ENCODE data around the gene ZDHHC17. TPM values are rescaled to one million over a fixed set of nuclear protein-coding genes. Genes with fewer than 3 reads are reported as not detected.
"Not testable (repeated sequence)": the region's sequence is repeated elsewhere in the genome, so short reads cannot be mapped to it uniquely, and the experiment has no call there.

The ZDHHC17 gene
- total and polyA plus RNA-seq, 4 donors, result 5.4 to 52.2 (median 35.1) TPM

- ATAC-seq (ENCODE audit: low FRiP score) (no peak), DNase-seq (no peak)
- Histone ChIP-seq H3K27ac (ENCODE audit: low read depth in 1 of 2, low read length in 2 of 2) (no peak overlapping the region), H3K9me3 (ENCODE audit: control insufficient read depth, low read length) (no peaks in the 10 kb centered on the region), H3K4me1 (ENCODE audit: control insufficient read depth in 1 of 2, insufficient read depth in 2 of 2, low read length in 2 of 2) (no peaks in the 10 kb centered on the region), H3K27me3 (ENCODE audit: control insufficient read depth in 1 of 2, insufficient read depth in 2 of 2, low read length in 1 of 2) (no peaks in the 10 kb centered on the region), H3K36me3 (ENCODE audit: control insufficient read depth in 1 of 2, insufficient read depth in 2 of 2, low read length in 1 of 2) (no peaks in the 10 kb centered on the region), H3K4me3 (ENCODE audit: low read length in 2 of 2) (no peak overlapping the region)
- intact Hi-C loops (cut with DNase I), result no loop called here
Measured at GRCh38 chr12:76726626-76727025, 37.3 kb upstream of the ZDHHC17 start.

- H3K36me3 ChIP-seq (ENCODE audit: control insufficient read depth in 1 of 2, insufficient read depth in 2 of 2, low read length in 1 of 2); intact Hi-C loops (cut with DNase I); H3K9me3 ChIP-seq (ENCODE audit: control insufficient read depth, low read length); H3K4me1 ChIP-seq (ENCODE audit: control insufficient read depth in 1 of 2, insufficient read depth in 2 of 2, low read length in 2 of 2); ATAC-seq (ENCODE audit: low FRiP score); DNase-seq; H3K4me3 ChIP-seq (ENCODE audit: low read length in 2 of 2); H3K27ac ChIP-seq (ENCODE audit: low read depth in 1 of 2, low read length in 2 of 2); H3K27me3 ChIP-seq (ENCODE audit: control insufficient read depth in 1 of 2, insufficient read depth in 2 of 2, low read length in 1 of 2): not testable (repeated sequence)
- 86 to 92% methylated on average over 3 of the region's 3 CpGs for WGBS, 2 donors
Measured at GRCh38 chr12:76732188-76732587, 31.7 kb upstream of the ZDHHC17 start.

GRCh38 chr12:76737689-76738088 is 26.2 kb upstream of the ZDHHC17 start:
- ATAC-seq (ENCODE audit: low FRiP score); H3K36me3 ChIP-seq (ENCODE audit: control insufficient read depth in 1 of 2, insufficient read depth in 2 of 2, low read length in 1 of 2); H3K4me1 ChIP-seq (ENCODE audit: control insufficient read depth in 1 of 2, insufficient read depth in 2 of 2, low read length in 2 of 2); H3K4me3 ChIP-seq (ENCODE audit: low read length in 2 of 2); H3K27ac ChIP-seq (ENCODE audit: low read depth in 1 of 2, low read length in 2 of 2); H3K27me3 ChIP-seq (ENCODE audit: control insufficient read depth in 1 of 2, insufficient read depth in 2 of 2, low read length in 1 of 2); intact Hi-C loops (cut with DNase I); DNase-seq; H3K9me3 ChIP-seq (ENCODE audit: control insufficient read depth, low read length): not testable (repeated sequence)
- WGBS, 2 donors, result 84 to 94% methylated on average over 1 to 2 of the region's 2 CpGs

- Histone ChIP-seq H3K4me3 (ENCODE audit: low read length in 2 of 2) (no peak overlapping the region), H3K9me3 (ENCODE audit: control insufficient read depth, low read length) (peaks cover 1% of the 10 kb centered on the region), H3K27ac (ENCODE audit: low read depth in 1 of 2, low read length in 2 of 2) (no peak overlapping the region), H3K27me3 (ENCODE audit: control insufficient read depth in 1 of 2, insufficient read depth in 2 of 2, low read length in 1 of 2) (peaks cover 0 to 3% of the 10 kb centered on the region in 2 donors), H3K4me1 (ENCODE audit: control insufficient read depth in 1 of 2, insufficient read depth in 2 of 2, low read length in 2 of 2) (no peaks in the 10 kb centered on the region), H3K36me3 (ENCODE audit: control insufficient read depth in 1 of 2, insufficient read depth in 2 of 2, low read length in 1 of 2) (no peaks in the 10 kb centered on the region)
- intact Hi-C loops (cut with DNase I), result no loop called here
- no peak for ATAC-seq (ENCODE audit: low FRiP score)
- no peak for DNase-seq
- WGBS, 2 donors, result 70 to 79% methylated on average over 10 of the region's 10 CpGs
Measured at GRCh38 chr12:76738824-76739579, 24.9 kb upstream of the ZDHHC17 start.

- WGBS, 2 donors, result 50 to 66% methylated on average over 4 of the region's 4 CpGs
- Histone ChIP-seq H3K36me3 (ENCODE audit: control insufficient read depth in 1 of 2, insufficient read depth in 2 of 2, low read length in 1 of 2) (no peaks in the 10 kb centered on the region), H3K4me1 (ENCODE audit: control insufficient read depth in 1 of 2, insufficient read depth in 2 of 2, low read length in 2 of 2) (no peaks in the 10 kb centered on the region), H3K4me3 (ENCODE audit: low read length in 2 of 2) (no peak overlapping the region), H3K27me3 (ENCODE audit: control insufficient read depth in 1 of 2, insufficient read depth in 2 of 2, low read length in 1 of 2) (peaks cover 0 to 3% of the 10 kb centered on the region in 2 donors), H3K27ac (ENCODE audit: low read depth in 1 of 2, low read length in 2 of 2) (no peak overlapping the region), H3K9me3 (ENCODE audit: control insufficient read depth, low read length) (peaks cover 1% of the 10 kb centered on the region)
- ATAC-seq (ENCODE audit: low FRiP score) (no peak), DNase-seq (no peak)
- intact Hi-C loops (cut with DNase I), result loop anchor here in 1 of 2 donors (5.0 kb wide), 1 partner anchor 33 kb away; no protein-coding TSS in a partner anchor
Measured at GRCh38 chr12:76739896-76740295, 24.0 kb upstream of the ZDHHC17 start.

GRCh38 chr12:76740501-76740900 is 23.4 kb upstream of the ZDHHC17 start:
- intact Hi-C loops (cut with DNase I), result loop anchor here in 1 of 2 donors (5.0 kb wide), 1 partner anchor 33 kb away; no protein-coding TSS in a partner anchor
- DNase-seq (no peak), ATAC-seq (ENCODE audit: low FRiP score) (no peak)
- H3K27ac ChIP-seq (ENCODE audit: low read depth in 1 of 2, low read length in 2 of 2), result no peak overlapping the region
- H3K9me3 ChIP-seq (ENCODE audit: control insufficient read depth, low read length), result peaks cover 1% of the 10 kb centered on the region
- no peaks in the 10 kb centered on the region for H3K36me3 ChIP-seq (ENCODE audit: control insufficient read depth in 1 of 2, insufficient read depth in 2 of 2, low read length in 1 of 2)
- WGBS, 2 donors, result 95 to 97% methylated on average over 8 of the region's 8 CpGs
- no peaks in the 10 kb centered on the region for H3K4me1 ChIP-seq (ENCODE audit: control insufficient read depth in 1 of 2, insufficient read depth in 2 of 2, low read length in 2 of 2)
- H3K4me3 ChIP-seq (ENCODE audit: low read length in 2 of 2), result no peak overlapping the region
- H3K27me3 ChIP-seq (ENCODE audit: control insufficient read depth in 1 of 2, insufficient read depth in 2 of 2, low read length in 1 of 2), result peaks cover 0 to 3% of the 10 kb centered on the region in 2 donors

GRCh38 chr12:76745343-76745742 is 18.6 kb upstream of the ZDHHC17 start:
- H3K27me3 ChIP-seq (ENCODE audit: control insufficient read depth in 1 of 2, insufficient read depth in 2 of 2, low read length in 1 of 2), result peaks cover 0 to 3% of the 10 kb centered on the region in 2 donors
- no peak for ATAC-seq (ENCODE audit: low FRiP score)
- intact Hi-C loops (cut with DNase I), result no loop called here
- no peak overlapping the region for H3K4me3 ChIP-seq (ENCODE audit: low read length in 2 of 2)
- no peaks in the 10 kb centered on the region for H3K4me1 ChIP-seq (ENCODE audit: control insufficient read depth in 1 of 2, insufficient read depth in 2 of 2, low read length in 2 of 2)
- no peaks in the 10 kb centered on the region for H3K9me3 ChIP-seq (ENCODE audit: control insufficient read depth, low read length)
- no peak overlapping the region for H3K27ac ChIP-seq (ENCODE audit: low read depth in 1 of 2, low read length in 2 of 2)
- 95 to 96% methylated on average over 2 of the region's 2 CpGs for WGBS, 2 donors
- no peaks in the 10 kb centered on the region for H3K36me3 ChIP-seq (ENCODE audit: control insufficient read depth in 1 of 2, insufficient read depth in 2 of 2, low read length in 1 of 2)
- no peak for DNase-seq

GRCh38 chr12:76746516-76746915 is 17.4 kb upstream of the ZDHHC17 start:
- Histone ChIP-seq H3K4me3 (ENCODE audit: low read length in 2 of 2) (no peak overlapping the region), H3K36me3 (ENCODE audit: control insufficient read depth in 1 of 2, insufficient read depth in 2 of 2, low read length in 1 of 2) (no peaks in the 10 kb centered on the region), H3K9me3 (ENCODE audit: control insufficient read depth, low read length) (no peaks in the 10 kb centered on the region), H3K27me3 (ENCODE audit: control insufficient read depth in 1 of 2, insufficient read depth in 2 of 2, low read length in 1 of 2) (peaks cover 0 to 3% of the 10 kb centered on the region in 2 donors), H3K27ac (ENCODE audit: low read depth in 1 of 2, low read length in 2 of 2) (no peak overlapping the region), H3K4me1 (ENCODE audit: control insufficient read depth in 1 of 2, insufficient read depth in 2 of 2, low read length in 2 of 2) (no peaks in the 10 kb centered on the region)
- 58 to 62% methylated on average over 1 of the region's 1 CpG for WGBS, 2 donors
- intact Hi-C loops (cut with DNase I), result no loop called here
- ATAC-seq (ENCODE audit: low FRiP score), result no peak
- DNase-seq, result no peak

GRCh38 chr12:76747245-76747644 is 16.7 kb upstream of the ZDHHC17 start:
- WGBS, 2 donors, result 92% methylated on average over 2 of the region's 2 CpGs
- no peaks in the 10 kb centered on the region for H3K9me3 ChIP-seq (ENCODE audit: control insufficient read depth, low read length)
- H3K27me3 ChIP-seq (ENCODE audit: control insufficient read depth in 1 of 2, insufficient read depth in 2 of 2, low read length in 1 of 2), result peaks cover 0 to 3% of the 10 kb centered on the region in 2 donors
- no peak overlapping the region for H3K4me3 ChIP-seq (ENCODE audit: low read length in 2 of 2)
- no peaks in the 10 kb centered on the region for H3K4me1 ChIP-seq (ENCODE audit: control insufficient read depth in 1 of 2, insufficient read depth in 2 of 2, low read length in 2 of 2)
- ATAC-seq (ENCODE audit: low FRiP score), result no peak
- no peaks in the 10 kb centered on the region for H3K36me3 ChIP-seq (ENCODE audit: control insufficient read depth in 1 of 2, insufficient read depth in 2 of 2, low read length in 1 of 2)
- H3K27ac ChIP-seq (ENCODE audit: low read depth in 1 of 2, low read length in 2 of 2), result no peak overlapping the region
- intact Hi-C loops (cut with DNase I), result no loop called here
- DNase-seq, result no peak
